Eye (tissue), 1 donor: ENCODE measurements around the gene FAM180B.
A peak's percentile ranks its signal among the peaks of the same experiment; 100 is the strongest.
"Not testable (repeated sequence)": the region's sequence is repeated elsewhere in the genome, so short reads cannot be mapped to it uniquely, and the experiment has no call there.

Experiments
- DNase-seq: peaks from one replicate; pipeline ENCODE4 v3.0.0-alpha.2; 2015

FAM180B gene

DNA sequence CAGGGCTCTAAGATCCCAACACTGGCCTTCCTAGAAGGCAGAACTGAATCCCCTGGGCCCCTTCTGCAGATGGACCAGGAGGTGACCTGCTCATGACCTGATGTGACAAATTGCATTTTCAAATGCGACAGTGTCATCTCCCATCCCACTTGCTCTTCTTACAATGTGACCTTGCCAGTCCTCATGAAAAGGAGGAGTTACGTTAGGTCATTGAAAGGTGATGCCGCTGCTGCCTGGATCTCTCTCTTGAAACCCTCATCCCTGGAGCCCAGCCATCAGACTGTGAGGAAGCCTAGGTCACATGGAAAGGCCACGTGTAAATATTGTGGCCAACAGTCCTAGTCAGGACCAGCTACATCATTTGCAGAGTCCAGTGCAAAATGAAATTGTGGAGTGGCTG lies 13.4 kb downstream of the FAM180B start:
- peak; percentile 37 for DNase-seq

- no peak for DNase-seq
Measured at GRCh38 chr11:47603295-47603694, 16.8 kb downstream of the FAM180B start.

DNA sequence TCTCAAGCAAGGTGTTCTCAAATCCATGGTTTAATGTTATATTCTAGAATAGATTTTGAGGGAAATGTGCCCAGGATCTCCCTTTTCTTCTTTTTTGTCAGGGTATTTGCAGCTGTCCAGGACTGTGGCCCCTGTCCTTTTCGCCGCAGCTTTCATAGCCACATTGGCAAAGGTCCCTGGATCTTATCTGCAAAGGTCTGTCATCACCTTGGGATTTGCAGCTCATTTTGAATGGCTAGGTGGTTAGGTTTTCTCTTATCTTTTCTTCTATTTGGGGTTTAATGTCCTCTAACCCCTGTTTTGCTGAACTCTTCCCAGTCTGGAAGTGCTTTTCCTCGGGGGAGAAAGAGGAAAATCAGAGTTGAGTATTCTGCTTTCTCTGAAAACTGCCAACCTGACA lies 19.4 kb downstream of the FAM180B start:
- DNase-seq = no peak

DNA sequence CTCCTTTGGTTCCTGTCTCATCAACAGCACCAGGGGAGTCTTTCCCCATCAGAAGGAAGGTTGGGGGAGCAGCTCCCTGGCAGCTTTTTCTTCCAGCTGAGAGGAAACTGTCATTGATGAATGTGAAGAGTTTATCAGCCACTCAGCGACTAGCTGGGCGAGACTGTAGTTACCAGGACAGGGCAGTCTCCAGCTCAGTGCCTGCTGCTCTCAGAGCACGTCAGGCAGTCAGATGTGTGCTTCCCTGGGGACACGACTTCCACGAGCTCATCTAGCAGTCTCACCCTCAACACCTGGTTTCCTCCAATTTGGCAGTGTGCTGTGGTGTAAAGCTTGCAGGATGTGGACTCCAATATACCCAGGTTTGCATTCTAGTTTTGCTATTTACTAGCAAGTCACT lies 20.3 kb downstream of the FAM180B start:
- no peak for DNase-seq

DNA sequence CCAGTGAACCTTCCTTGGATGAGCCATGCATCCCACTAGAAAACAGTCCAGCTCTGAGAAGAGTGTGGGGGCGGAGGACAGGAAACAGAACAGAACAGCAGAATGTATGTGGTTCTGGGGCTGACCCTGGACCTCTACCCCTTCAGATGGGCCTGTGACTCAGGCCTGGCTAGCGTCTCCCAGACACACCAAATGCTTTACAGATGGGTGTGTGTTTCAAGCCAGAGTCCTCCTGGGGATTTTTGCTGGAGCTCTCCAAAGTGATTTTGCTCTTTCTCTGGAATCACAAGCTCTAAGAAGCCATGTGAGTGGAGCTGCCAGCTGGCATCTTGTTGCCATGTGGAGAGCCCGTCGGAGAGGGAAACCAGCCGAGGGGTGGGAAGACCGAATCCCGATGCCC lies 20.9 kb downstream of the FAM180B start:
- DNase-seq = no peak

GRCh38 chr11:47609675-47610074 lies 23.2 kb downstream of the FAM180B start:
- DNase-seq = no peak

DNA sequence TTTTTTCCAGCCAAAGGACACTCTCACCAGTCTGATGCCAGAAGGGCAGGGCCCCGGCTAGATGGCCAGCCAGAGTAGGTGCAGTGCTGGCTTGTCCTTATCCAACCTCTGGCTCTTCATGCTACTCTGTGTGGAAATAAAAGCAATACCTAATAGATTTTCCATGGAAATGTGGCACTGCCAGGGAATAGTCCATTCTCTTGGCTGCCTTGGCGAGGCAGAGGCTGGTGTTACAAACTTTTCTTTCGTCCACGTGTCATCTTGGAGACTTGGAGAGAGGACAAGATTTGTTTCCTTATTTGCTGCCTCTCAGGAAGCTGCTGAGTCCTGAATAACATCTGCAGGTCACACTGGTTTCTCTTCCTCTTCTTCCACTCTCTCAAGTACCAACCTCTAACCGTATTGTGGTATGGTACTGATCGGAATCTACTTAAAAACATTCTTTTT lies 24.9 kb downstream of the FAM180B start:
- DNase-seq = no peak

DNA sequence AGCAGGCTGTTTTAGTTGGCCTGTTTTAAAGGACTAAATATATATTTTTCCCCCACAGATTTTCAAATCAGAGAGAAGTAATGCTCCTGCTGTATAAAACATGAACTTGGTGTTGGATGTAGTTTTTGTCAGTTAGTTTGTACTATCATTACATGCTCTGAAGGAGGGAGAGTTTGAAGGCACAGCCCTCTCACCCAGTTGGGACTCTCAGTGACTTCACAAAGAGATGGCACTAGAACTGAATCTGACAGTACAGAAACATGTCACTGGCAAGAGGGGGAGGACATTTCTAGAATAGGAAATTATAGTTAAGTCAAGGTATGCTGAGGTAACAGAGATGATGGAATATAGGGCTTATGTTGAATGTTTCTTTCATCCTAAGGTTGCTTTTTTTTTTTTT lies 28.8 kb downstream of the FAM180B start:
- no peak for DNase-seq

GRCh38 chr11:47616726-47617416 lies 30.4 kb downstream of the FAM180B start:
- DNase-seq = peak; percentile 75

DNA sequence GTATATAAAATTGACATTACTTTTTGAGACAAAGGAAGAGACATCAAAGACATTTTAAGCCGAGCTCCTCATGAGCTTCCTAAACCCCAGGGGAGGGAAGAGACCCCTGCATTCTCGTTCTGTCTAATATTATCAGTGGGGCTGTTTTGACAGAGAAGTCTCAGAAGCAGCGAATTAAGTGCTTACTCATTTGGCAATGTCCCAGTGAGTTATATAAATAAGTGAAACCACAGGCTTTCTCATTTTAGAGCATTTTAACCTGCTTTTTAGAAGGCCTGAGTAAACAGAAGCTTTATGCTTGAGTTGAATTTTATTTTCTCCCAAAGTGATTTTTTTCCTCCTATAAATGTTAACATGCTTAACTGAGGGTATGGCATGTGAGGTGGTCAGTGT lies 30.9 kb downstream of the FAM180B start:
- no peak for DNase-seq

GRCh38 chr11:47620836-47621378 lies 34.4 kb downstream of the FAM180B start:
- DNase-seq = no peak

GRCh38 chr11:47626234-47626633 lies 39.8 kb downstream of the FAM180B start:
- no peak for DNase-seq

DNA sequence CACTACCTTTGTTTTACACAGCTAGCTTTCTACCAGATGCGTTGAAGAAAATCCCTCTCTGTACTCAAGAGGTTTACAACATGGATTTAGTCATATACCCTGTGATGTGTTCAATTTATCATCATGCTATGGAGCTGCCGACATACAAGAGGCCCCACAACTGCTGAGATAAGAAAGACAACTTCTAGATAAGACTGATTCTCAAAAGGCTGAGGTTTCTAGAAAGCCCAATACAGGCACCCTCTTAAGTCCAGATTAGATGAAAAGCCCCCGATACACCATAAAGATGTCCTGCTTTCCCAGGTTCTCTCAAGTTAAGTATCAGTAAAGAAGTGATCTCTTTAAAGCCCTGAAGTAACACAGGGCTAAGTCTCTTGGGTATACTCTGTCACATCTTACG lies 41.5 kb downstream of the FAM180B start:
- DNase-seq = no peak

DNA sequence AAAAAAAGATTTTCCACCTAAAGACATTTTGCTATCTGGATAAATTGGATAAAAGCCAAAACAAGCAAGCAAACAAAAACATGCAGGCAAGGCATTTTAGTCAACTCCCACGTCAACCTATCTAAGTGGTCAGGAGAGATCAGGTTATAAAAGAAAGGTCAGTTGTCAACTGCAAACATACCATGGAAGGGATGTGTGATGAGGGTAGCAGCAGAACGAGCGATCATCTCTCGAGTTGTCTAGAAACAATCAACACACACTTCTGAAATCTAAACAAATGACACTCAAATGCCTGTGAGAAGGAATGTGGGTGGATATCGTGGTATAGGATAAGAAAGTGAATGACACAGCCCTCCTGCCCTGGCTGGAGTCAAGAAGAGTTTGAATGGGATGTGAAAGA lies 45.0 kb downstream of the FAM180B start:
- DNase-seq = no peak

- DNase-seq = not testable (repeated sequence)
Measured at GRCh38 chr11:47636331-47636730, 49.9 kb downstream of the FAM180B start.
